Colonic mucosa (tissue), 4 donors: ENCODE results near the gene FANCI. TPM values are rescaled to one million over a fixed set of nuclear protein-coding genes. Genes with fewer than 3 reads are reported as not detected.

ENCODE experiments used
- DNase-seq: peaks from one replicate; pipeline ENCODE4 v3.0.0-alpha.2; 2020
- H3K27ac ChIP-seq: fragments of 200-600 bp; one replicate; pipeline ENCODE4 v1.8.0; 2021
- H3K27me3 ChIP-seq: fragments of 200-600 bp; one replicate; pipeline ENCODE4 v1.8.0; 2021
- H3K36me3 ChIP-seq: fragments of 200-600 bp; one replicate; pipeline ENCODE4 v1.8.0; 2021
- H3K4me1 ChIP-seq: fragments of 200-600 bp; one replicate; pipeline ENCODE4 v1.8.0; 2021; ENCODE audit warnings: mild to moderate bottlenecking
- H3K4me3 ChIP-seq: fragments of 200-600 bp; one replicate; pipeline ENCODE4 v1.8.0; 2021
- H3K9ac ChIP-seq, 2 donors: one replicate each; pipeline ENCODE4 v1.7.0; 2013; ENCODE audit warnings: control low read depth in 2 of 2, low read depth in 2 of 2, low read length in 2 of 2
- H3K9me3 ChIP-seq: fragments of 200-600 bp; one replicate; pipeline ENCODE4 v1.8.0; 2021
- CTCF ChIP-seq: fragments of 200-600 bp; IDR thresholded peaks from one replicate; pipeline ENCODE4 v1.8.0; 2022; ENCODE audit warnings: antibody characterized with exemption, mild to moderate bottlenecking
- intact Hi-C: fragments of 100-400 bp; cut with DNase I; formaldehyde crosslinking; loops from one replicate; pipeline ENCODE4 v1.14.1; 2022
- total RNA-seq, 2 donors: library from RNA; stranded (reverse); fragmentation: NEBNext Ultra II Directional in 1 of 2; extraction: Animal tissue kit (Norgen Biotek cat#: 25700) in 1 of 2; gene quantifications; one replicate each; pipeline ENCODE4 v1.2.1, GENCODE V29; 2021
- donor health status: healthy.
- donor health status: DM: no; HTN: no; CAD: no.
- donor health status: DM: no; HTN: no; CAD: no.

The FANCI gene
- total RNA-seq, 2 donors from 2014 or later = 19.9 to 76.9 TPM

GRCh38 chr15:89335298-89336041 is 91.7 kb downstream of the FANCI start:
- H3K27ac ChIP-seq = peak overlapping the region; percentile 35
- no peak for TF ChIP-seq CTCF
- no peaks in the 10 kb centered on the region for H3K9me3 ChIP-seq
- peak; percentile 56 for DNase-seq
- H3K36me3 ChIP-seq = no peaks in the 10 kb centered on the region
- H3K27me3 ChIP-seq = no peaks in the 10 kb centered on the region
- intact Hi-C loops = no loop called here
- peak overlapping the region; percentile 39 for H3K4me3 ChIP-seq
- peaks cover 34% of the 10 kb centered on the region for H3K4me1 ChIP-seq
- peak overlapping the region; percentile 27 to 64 for H3K9ac ChIP-seq

GRCh38 chr15:89338036-89338435 is 94.3 kb downstream of the FANCI start:
- Histone ChIP-seq H3K4me1 (peaks cover 8% of the 10 kb centered on the region), H3K36me3 (no peaks in the 10 kb centered on the region), H3K4me3 (no peak overlapping the region), H3K27me3 (no peaks in the 10 kb centered on the region), H3K9ac (no peak overlapping the region), H3K27ac (no peak overlapping the region), H3K9me3 (no peaks in the 10 kb centered on the region)
- intact Hi-C loops = no loop called here
- no peak for TF ChIP-seq CTCF
- no peak for DNase-seq

- Histone ChIP-seq H3K4me1 (no peaks in the 10 kb centered on the region), H3K27me3 (no peaks in the 10 kb centered on the region), H3K27ac (no peak overlapping the region), H3K36me3 (no peaks in the 10 kb centered on the region), H3K9ac (no peak overlapping the region), H3K9me3 (no peaks in the 10 kb centered on the region), H3K4me3 (no peak overlapping the region)
- intact Hi-C loops = no loop called here
- no peak for DNase-seq
- no peak for TF ChIP-seq CTCF
Measured at GRCh38 chr15:89340573-89340972, 96.8 kb downstream of the FANCI start.

GRCh38 chr15:89341316-89342005 is 97.7 kb downstream of the FANCI start:
- H3K4me1 ChIP-seq = no peaks in the 10 kb centered on the region
- no peak for DNase-seq

GRCh38 chr15:89342840-89343239 is 99.1 kb downstream of the FANCI start:
- Histone ChIP-seq H3K9me3 (no peaks in the 10 kb centered on the region), H3K4me1 (no peaks in the 10 kb centered on the region), H3K27ac (no peak overlapping the region), H3K4me3 (no peak overlapping the region), H3K27me3 (no peaks in the 10 kb centered on the region), H3K9ac (no peak overlapping the region), H3K36me3 (no peaks in the 10 kb centered on the region)
- intact Hi-C loops = no loop called here
- TF ChIP-seq CTCF = no peak
- no peak for DNase-seq

More at GRCh38 chr15:89341316-89342005, 97.7 kb downstream of the FANCI start:
- Histone ChIP-seq H3K9me3 (no peaks in the 10 kb centered on the region), H3K27ac (no peak overlapping the region), H3K9ac (no peak overlapping the region), H3K36me3 (no peaks in the 10 kb centered on the region), H3K27me3 (no peaks in the 10 kb centered on the region), H3K4me3 (no peak overlapping the region)
- intact Hi-C loops = no loop called here
- TF ChIP-seq CTCF = no peak
